ENCODE measurements around the gene SNX25.

- no peak for TF ChIP-seq POLR2AphosphoS5 (IDR thresholded peaks at IDR 0.05)
- TF ChIP-seq, protein P1, sequence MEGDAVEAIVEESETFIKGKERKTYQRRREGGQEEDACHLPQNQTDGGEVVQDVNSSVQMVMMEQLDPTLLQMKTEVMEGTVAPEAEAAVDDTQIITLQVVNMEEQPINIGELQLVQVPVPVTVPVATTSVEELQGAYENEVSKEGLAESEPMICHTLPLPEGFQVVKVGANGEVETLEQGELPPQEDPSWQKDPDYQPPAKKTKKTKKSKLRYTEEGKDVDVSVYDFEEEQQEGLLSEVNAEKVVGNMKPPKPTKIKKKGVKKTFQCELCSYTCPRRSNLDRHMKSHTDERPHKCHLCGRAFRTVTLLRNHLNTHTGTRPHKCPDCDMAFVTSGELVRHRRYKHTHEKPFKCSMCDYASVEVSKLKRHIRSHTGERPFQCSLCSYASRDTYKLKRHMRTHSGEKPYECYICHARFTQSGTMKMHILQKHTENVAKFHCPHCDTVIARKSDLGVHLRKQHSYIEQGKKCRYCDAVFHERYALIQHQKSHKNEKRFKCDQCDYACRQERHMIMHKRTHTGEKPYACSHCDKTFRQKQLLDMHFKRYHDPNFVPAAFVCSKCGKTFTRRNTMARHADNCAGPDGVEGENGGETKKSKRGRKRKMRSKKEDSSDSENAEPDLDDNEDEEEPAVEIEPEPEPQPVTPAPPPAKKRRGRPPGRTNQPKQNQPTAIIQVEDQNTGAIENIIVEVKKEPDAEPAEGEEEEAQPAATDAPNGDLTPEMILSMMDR (IDR thresholded peaks at IDR 0.05) = no peak
- TF ChIP-seq POLR2A (IDR thresholded peaks at IDR 0.05) = no peak
These were observed 132.4 kb downstream of the SNX25 start for GRCh38 chr4:185341841-185342240.
